Measurements from ENCODE around the gene TMEM38B. TPM values are rescaled to one million over a fixed set of nuclear protein-coding genes. Genes with fewer than 3 reads are reported as not detected.
A peak's percentile ranks its signal among the peaks of the same experiment; 100 is the strongest.

The TMEM38B gene
- total RNA-seq, 2 experiments from 2014 or later, result 15.9 to 22.5 TPM

GRCh38 chr9:105697871-105698270 is 3.5 kb downstream of the TMEM38B start:
- ChIA-PET POLR2A (interaction anchor here (0.5 kb wide), 1 partner anchor 148 kb away, joined by 4 read pairs; no protein-coding TSS in a partner anchor), CTCF (ENCODE audit: unreplicated experiment) (no interaction called here)
- H3K4me2 ChIP-seq (ENCODE audit: low read length), result no peak overlapping the region
- no peak overlapping the region for H3K27ac ChIP-seq (ENCODE audit: low read depth, low read length, poor library complexity, severe bottlenecking)
- H3K9me3 ChIP-seq (ENCODE audit: low read length), result no peaks in the 10 kb centered on the region
- TF ChIP-seq CTCF (conservative IDR thresholded peaks at IDR 0.05; ENCODE audit: low read length), result no peak
- no peak for TF ChIP-seq EZH2phosphoT487 (IDR thresholded peaks at IDR 0.05; ENCODE audit: borderline replicate concordance, low read depth, low read length)
- peaks cover 27% of the 10 kb centered on the region for H3K79me2 ChIP-seq (ENCODE audit: insufficient read depth, low read depth, low read length)
- no peak for DNase-seq (ENCODE audit: low spot score)
- H4K20me1 ChIP-seq (ENCODE audit: insufficient read depth, low read length), result peaks cover 18% of the 10 kb centered on the region; the same call in 1 of the 2 replicates
- no peaks in the 10 kb centered on the region for H3K36me3 ChIP-seq (ENCODE audit: insufficient read depth, low read length)
- BruUV-seq (replicated peaks), result no TSS peak
- no peaks in the 10 kb centered on the region for H3K9me2 ChIP-seq (ENCODE audit: insufficient read depth, low read length)
- no peak overlapping the region for H3K4me3 ChIP-seq (ENCODE audit: low read depth, low read length, poor library complexity, severe bottlenecking)
- intact Hi-C loops (cut with micrococcal nuclease; ENCODE audit: unreplicated experiment), result loop anchor here (5.0 to 10.0 kb wide), 2 partner anchors 141 to 953 kb away; partner anchors contain the start of genes FKTN and NIPSNAP3A
- H3K4me1 ChIP-seq (ENCODE audit: insufficient read depth, low read length, poor library complexity, severe bottlenecking), result peaks cover 24% of the 10 kb centered on the region
- H2AFZ ChIP-seq (ENCODE audit: low read length), result no peak overlapping the region

GRCh38 chr9:105698348-105698870 is 4.1 kb downstream of the TMEM38B start:
- ChIA-PET CTCF (ENCODE audit: unreplicated experiment) (no interaction called here), POLR2A (interaction anchor here (0.5 kb wide), 1 partner anchor 147 kb away, joined by 4 read pairs; no protein-coding TSS in a partner anchor)
- H4K20me1 ChIP-seq (ENCODE audit: insufficient read depth, low read length), result peaks cover 18% of the 10 kb centered on the region; the same call in 1 of the 2 replicates
- H3K27ac ChIP-seq (ENCODE audit: low read depth, low read length, poor library complexity, severe bottlenecking), result no peak overlapping the region
- TF ChIP-seq CTCF (conservative IDR thresholded peaks at IDR 0.05; ENCODE audit: low read length) (no peak), EZH2phosphoT487 (IDR thresholded peaks at IDR 0.05; ENCODE audit: borderline replicate concordance, low read depth, low read length) (no peak)
- no TSS peak for BruUV-seq (replicated peaks)
- no peaks in the 10 kb centered on the region for H3K36me3 ChIP-seq (ENCODE audit: insufficient read depth, low read length)
- peaks cover 27% of the 10 kb centered on the region for H3K79me2 ChIP-seq (ENCODE audit: insufficient read depth, low read depth, low read length)
- H3K4me1 ChIP-seq (ENCODE audit: insufficient read depth, low read length, poor library complexity, severe bottlenecking), result peaks cover 18% of the 10 kb centered on the region
- no peaks in the 10 kb centered on the region for H3K9me3 ChIP-seq (ENCODE audit: low read length)
- no peak overlapping the region for H3K4me2 ChIP-seq (ENCODE audit: low read length)
- DNase-seq (ENCODE audit: low spot score), result no peak
- H3K4me3 ChIP-seq (ENCODE audit: low read depth, low read length, poor library complexity, severe bottlenecking), result no peak overlapping the region
- no peak overlapping the region for H2AFZ ChIP-seq (ENCODE audit: low read length)
- intact Hi-C loops (cut with micrococcal nuclease; ENCODE audit: unreplicated experiment), result loop anchor here (5.0 to 10.0 kb wide), 2 partner anchors 141 to 954 kb away; partner anchors contain the start of genes FKTN and NIPSNAP3A
- no peaks in the 10 kb centered on the region for H3K9me2 ChIP-seq (ENCODE audit: insufficient read depth, low read length)

- POLR2A ChIA-PET, result no interaction called here
- Histone ChIP-seq H3K9me3 (ENCODE audit: low read length) (no peaks in the 10 kb centered on the region), H3K36me3 (ENCODE audit: insufficient read depth, low read length) (no peaks in the 10 kb centered on the region), H4K20me1 (ENCODE audit: insufficient read depth, low read length) (peaks cover 12% of the 10 kb centered on the region; the same call in 1 of the 2 replicates), H3K4me1 (ENCODE audit: insufficient read depth, low read length, poor library complexity, severe bottlenecking) (peaks cover 10% of the 10 kb centered on the region), H3K27ac (ENCODE audit: low read depth, low read length, poor library complexity, severe bottlenecking) (no peak overlapping the region), H3K9me2 (ENCODE audit: insufficient read depth, low read length) (no peaks in the 10 kb centered on the region), H3K4me2 (ENCODE audit: low read length) (peak overlapping the region; percentile 18; the same call in 1 of the 2 replicates), H3K79me2 (ENCODE audit: insufficient read depth, low read depth, low read length) (peaks cover 24% of the 10 kb centered on the region), H3K4me3 (ENCODE audit: low read depth, low read length, poor library complexity, severe bottlenecking) (no peak overlapping the region), H2AFZ (ENCODE audit: low read length) (no peak overlapping the region)
- DNase-seq (ENCODE audit: low spot score), result no peak
- no peak for TF ChIP-seq EZH2phosphoT487 (IDR thresholded peaks at IDR 0.05; ENCODE audit: borderline replicate concordance, low read depth, low read length)
- TF ChIP-seq CTCF (conservative IDR thresholded peaks at IDR 0.05; ENCODE audit: low read length), result no peak
- intact Hi-C loops (cut with micrococcal nuclease; ENCODE audit: unreplicated experiment), result no loop called here
- CTCF ChIA-PET (ENCODE audit: unreplicated experiment), result no interaction called here
- no TSS peak for BruUV-seq (replicated peaks)
These were observed 6.3 kb downstream of the TMEM38B start for GRCh38 chr9:105700668-105701067.
